RWPE2 (cell line): ENCODE results near the gene INO80C.
"Not testable (repeated sequence)": the region's sequence is repeated elsewhere in the genome, so short reads cannot be mapped to it uniquely, and the experiment has no call there.

Experiments used
- ATAC-seq: fragments of 200-7000 bp; cut with Tn5 transposase; 3 replicates; pipeline ENCODE4 v1.9.1; 2021; ENCODE audit warnings: low read depth
- DNase-seq: peaks from one replicate; pipeline ENCODE4 v3.0.0-alpha.2; 2020; ENCODE audit warnings: low spot score
- H3K27ac ChIP-seq: fragments of 450-650 bp; 2 replicates; pipeline ENCODE4 v1.5.1; 2017; ENCODE audit warnings: mild to moderate bottlenecking; ENCODE audit not compliant: poor library complexity, severe bottlenecking
- H3K27me3 ChIP-seq: fragments of 250-450 bp; sonication (Bioruptor Pico); 2 replicates; pipeline ENCODE4 v1.5.1; 2021; ENCODE audit warnings: mild to moderate bottlenecking, moderate library complexity; ENCODE audit not compliant: insufficient read depth, poor library complexity, severe bottlenecking
- H3K36me3 ChIP-seq: fragments of 250-450 bp; sonication (Bioruptor Pico); 2 replicates; pipeline ENCODE4 v1.5.1; 2020; ENCODE audit warnings: low read depth, mild to moderate bottlenecking, moderate library complexity
- H3K4me1 ChIP-seq: fragments of 250-450 bp; sonication (Bioruptor Pico); 2 replicates; pipeline ENCODE4 v1.5.1; 2021; ENCODE audit warnings: mild to moderate bottlenecking, moderate library complexity; ENCODE audit not compliant: insufficient read depth, poor library complexity, severe bottlenecking
- H3K4me3 ChIP-seq: fragments of 250-450 bp; sonication (Bioruptor Pico); 2 replicates; pipeline ENCODE4 v1.5.1; 2021; ENCODE audit warnings: mild to moderate bottlenecking, moderate library complexity; ENCODE audit not compliant: severe bottlenecking
- H3K9me3 ChIP-seq: fragments of 250-450 bp; sonication (Bioruptor Pico); 2 replicates; pipeline ENCODE4 v1.5.1; 2021; ENCODE audit warnings: mild to moderate bottlenecking, moderate library complexity; ENCODE audit not compliant: severe bottlenecking
- TF ChIP-seq, protein P1 (sequence below): fragments of 450-650 bp; IDR thresholded peaks from one replicate; pipeline ENCODE4 v1.5.1; 2017; ENCODE audit warnings: mild to moderate bottlenecking, moderate library complexity; ENCODE audit not compliant: poor library complexity, severe bottlenecking

Gene INO80C

DNA sequence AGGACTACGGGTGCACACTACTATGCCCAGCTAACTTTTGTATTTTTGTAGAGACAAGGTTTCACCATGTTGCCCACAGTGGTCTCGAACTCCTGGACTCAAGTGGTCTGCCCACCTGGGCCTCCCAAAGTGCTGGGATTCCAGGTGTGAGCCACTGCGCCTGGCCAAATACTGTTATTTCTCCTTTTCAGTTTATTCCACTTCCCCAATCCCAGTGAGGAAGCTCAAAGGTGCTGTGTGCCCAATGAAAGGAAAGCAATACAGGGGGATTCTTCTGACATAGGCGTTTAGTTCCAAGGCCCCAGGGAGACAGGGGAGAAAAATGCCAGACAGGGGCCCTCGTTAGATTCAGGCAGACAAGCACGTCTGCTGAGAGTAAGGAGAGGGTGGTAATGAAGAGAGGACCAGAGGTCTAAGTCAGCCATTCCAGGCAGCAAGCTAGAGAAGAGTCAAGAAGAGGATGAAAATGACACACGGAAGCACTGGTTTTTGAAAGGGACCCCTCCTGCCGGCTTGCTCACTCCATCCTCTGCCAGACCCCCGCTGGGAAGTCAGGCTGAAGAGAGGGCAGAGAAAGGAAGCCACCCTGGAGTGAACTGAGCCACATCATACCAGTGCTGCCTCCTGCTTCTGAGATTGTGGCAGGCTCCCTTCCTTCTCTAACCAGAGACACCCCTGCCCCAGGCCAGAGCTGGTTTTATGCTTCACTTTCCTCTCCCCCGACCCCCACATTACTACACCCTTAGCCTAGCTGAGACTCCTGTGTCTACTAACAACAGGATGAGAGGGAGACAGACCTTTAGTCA lies 6.7 kb downstream of the INO80C start:
- H3K27ac ChIP-seq = no peak overlapping the region
- ATAC-seq = no peak

DNA sequence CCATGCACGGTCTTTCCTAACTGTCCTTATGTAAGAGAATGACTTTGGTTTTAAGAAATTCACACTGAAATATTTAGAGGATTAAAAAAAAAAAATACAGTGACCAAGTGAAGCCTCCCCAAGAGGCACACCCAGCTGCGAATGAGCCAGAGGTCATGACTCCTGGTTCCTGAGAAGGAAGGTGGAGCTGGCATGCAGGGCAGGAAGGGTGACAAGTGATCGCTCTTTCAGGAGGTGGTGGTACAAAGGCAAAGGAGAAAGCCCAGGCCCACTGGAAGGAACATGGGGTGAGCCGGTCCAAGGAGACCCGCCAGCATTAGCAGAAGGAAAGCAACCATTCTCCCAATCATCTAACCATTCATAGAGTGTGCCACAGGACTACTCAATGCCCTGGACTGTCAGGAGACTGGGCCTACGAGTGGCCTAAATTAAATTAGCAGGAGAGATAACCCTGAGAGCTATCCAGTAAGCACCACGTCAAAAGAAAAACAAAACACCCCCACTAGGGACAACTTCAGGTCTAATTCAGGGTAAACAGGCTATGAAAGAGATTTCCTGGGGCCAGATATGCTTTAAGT lies 7.8 kb downstream of the INO80C start:
- Histone ChIP-seq H3K9me3 (no peaks in the 10 kb centered on the region), H3K4me3 (no peak overlapping the region), H3K27me3 (no peaks in the 10 kb centered on the region), H3K27ac (no peak overlapping the region), H3K4me1 (peaks cover 8% of the 10 kb centered on the region), H3K36me3 (no peaks in the 10 kb centered on the region)
- ATAC-seq = no peak
- TF ChIP-seq, protein P1, sequence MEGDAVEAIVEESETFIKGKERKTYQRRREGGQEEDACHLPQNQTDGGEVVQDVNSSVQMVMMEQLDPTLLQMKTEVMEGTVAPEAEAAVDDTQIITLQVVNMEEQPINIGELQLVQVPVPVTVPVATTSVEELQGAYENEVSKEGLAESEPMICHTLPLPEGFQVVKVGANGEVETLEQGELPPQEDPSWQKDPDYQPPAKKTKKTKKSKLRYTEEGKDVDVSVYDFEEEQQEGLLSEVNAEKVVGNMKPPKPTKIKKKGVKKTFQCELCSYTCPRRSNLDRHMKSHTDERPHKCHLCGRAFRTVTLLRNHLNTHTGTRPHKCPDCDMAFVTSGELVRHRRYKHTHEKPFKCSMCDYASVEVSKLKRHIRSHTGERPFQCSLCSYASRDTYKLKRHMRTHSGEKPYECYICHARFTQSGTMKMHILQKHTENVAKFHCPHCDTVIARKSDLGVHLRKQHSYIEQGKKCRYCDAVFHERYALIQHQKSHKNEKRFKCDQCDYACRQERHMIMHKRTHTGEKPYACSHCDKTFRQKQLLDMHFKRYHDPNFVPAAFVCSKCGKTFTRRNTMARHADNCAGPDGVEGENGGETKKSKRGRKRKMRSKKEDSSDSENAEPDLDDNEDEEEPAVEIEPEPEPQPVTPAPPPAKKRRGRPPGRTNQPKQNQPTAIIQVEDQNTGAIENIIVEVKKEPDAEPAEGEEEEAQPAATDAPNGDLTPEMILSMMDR = no peak
- DNase-seq = no peak

More for the DNA sequence above, 6.7 kb downstream of the INO80C start:
- Histone ChIP-seq H3K27me3 (no peaks in the 10 kb centered on the region), H3K4me3 (no peak overlapping the region), H3K9me3 (no peaks in the 10 kb centered on the region), H3K36me3 (no peaks in the 10 kb centered on the region; the same call in 1 of the 2 replicates), H3K4me1 (peaks cover 10% of the 10 kb centered on the region)
- TF ChIP-seq, protein P1 = no peak
- no peak for DNase-seq

DNA sequence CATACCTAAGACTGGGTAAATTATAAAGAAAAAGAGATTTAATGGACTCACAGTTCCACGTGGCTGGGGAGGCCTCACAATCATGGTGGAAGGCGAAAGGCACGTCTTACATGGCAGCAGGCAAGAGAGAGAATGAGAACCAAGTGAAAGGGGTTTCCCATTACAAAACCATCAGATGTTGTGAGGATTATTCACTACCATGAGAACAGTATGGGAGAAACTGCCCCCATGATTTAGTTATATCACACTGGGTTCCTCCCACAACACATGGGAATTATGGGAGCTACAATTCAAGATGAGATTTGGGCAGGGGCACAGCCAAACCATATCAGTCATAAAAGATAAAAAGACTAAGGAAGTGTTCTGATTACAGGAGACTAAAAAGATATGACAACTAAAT lies 8.5 kb downstream of the INO80C start:
- H3K4me3 ChIP-seq, ATAC-seq, H3K9me3 ChIP-seq, H3K36me3 ChIP-seq, H3K27me3 ChIP-seq, DNase-seq, H3K27ac ChIP-seq, H3K4me1 ChIP-seq: not testable (repeated sequence)

DNA sequence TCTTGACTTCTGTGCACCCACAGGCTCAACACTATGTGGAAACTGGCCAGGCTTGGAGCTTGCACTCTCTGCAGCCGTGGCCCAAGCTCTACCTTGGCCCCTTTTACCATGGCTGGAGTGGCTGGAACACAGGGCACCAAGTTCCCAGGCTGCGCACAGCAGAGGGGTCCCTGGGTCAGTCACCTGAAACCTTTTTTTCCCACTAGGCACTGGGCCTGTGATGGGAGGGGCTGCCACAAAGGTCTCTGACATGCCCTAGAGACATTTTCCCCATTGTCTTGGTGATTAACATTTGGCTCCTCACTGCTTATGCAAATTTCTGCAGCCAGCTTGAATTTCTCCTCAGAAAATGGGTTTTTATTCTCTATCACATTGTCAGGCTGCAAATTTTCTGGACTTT lies 9.4 kb downstream of the INO80C start:
- H3K4me1 ChIP-seq, ATAC-seq: not testable (repeated sequence)

DNA sequence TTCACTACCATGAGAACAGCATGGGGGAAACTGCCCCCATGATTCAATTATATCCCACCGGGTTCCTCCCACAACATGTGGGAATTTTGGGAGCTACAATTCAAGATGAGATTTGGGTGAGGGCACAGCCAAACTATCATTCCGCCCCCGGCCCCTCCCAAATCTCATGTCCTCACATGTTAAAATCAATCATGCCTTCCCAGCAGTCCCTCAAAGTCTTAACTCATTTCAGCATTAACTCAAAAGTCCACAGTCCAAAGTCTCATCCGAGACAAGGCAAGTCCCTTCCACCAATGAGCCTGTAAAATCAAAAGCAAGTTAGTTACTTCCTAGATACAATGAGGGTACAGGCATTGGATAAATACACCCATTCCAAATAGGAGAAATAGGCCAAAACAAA lies 10.2 kb downstream of the INO80C start:
- not testable (repeated sequence) for H3K4me3 ChIP-seq, ATAC-seq, H3K36me3 ChIP-seq, H3K27ac ChIP-seq, H3K9me3 ChIP-seq, H3K4me1 ChIP-seq, H3K27me3 ChIP-seq, DNase-seq

More for the DNA sequence above, 9.4 kb downstream of the INO80C start:
- not testable (repeated sequence) for H3K27me3 ChIP-seq, H3K9me3 ChIP-seq, H3K27ac ChIP-seq, H3K4me3 ChIP-seq, DNase-seq, H3K36me3 ChIP-seq

DNA sequence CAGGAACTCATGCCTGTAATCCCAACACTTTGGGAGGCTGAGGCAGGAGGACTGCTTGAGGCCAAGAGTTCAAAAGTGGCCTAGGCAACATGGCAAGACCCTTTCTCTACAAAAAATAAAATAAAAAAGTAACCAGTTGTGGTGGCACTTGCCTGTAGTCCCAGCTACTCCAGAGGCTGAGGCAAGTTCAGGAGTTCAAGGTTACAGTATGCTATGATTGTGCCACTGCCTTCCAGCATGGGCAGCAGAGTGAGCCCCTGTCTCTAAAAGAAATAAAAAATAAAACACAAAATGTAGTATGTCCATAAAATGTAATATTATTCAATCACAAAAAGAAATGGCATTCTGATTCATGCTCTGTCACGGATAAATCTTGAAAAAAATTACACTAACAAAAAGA lies 11.9 kb downstream of the INO80C start:
- H3K9me3 ChIP-seq = no peaks in the 10 kb centered on the region
- H3K4me1 ChIP-seq = peaks cover 3% of the 10 kb centered on the region
- H3K4me3 ChIP-seq = no peak overlapping the region
- ATAC-seq (no peak), DNase-seq (no peak)
- no peaks in the 10 kb centered on the region for H3K36me3 ChIP-seq
- no peaks in the 10 kb centered on the region for H3K27me3 ChIP-seq
- TF ChIP-seq, protein P1 = no peak
- H3K27ac ChIP-seq = no peak overlapping the region
